GM12873 (cell line): ENCODE results near the gene OPHN1.

Experiments
- CTCF ChIP-seq: IDR thresholded peaks from 2 replicates; pipeline ENCODE4 v1.5.1; 2012; ENCODE audit warnings: low read depth, mild to moderate bottlenecking, moderate library complexity, low read length, control low read depth; ENCODE audit not compliant: insufficient read depth; ENCODE audit errors: missing control alignments

The OPHN1 gene

GRCh38 chrX:68413254-68413653, 20.0 kb downstream of the OPHN1 start:
- no peak for TF ChIP-seq CTCF

GRCh38 chrX:68411729-68412128, 21.6 kb downstream of the OPHN1 start:
- no peak for TF ChIP-seq CTCF

- TF ChIP-seq CTCF, result no peak
These were observed 24.1 kb downstream of the OPHN1 start for GRCh38 chrX:68409194-68409593.

GRCh38 chrX:68403522-68403921, 29.8 kb downstream of the OPHN1 start:
- TF ChIP-seq CTCF, result no peak

- TF ChIP-seq CTCF, result no peak
These were observed 30.3 kb downstream of the OPHN1 start for GRCh38 chrX:68403038-68403437.

- no peak for TF ChIP-seq CTCF
These were observed 31.2 kb downstream of the OPHN1 start for GRCh38 chrX:68402094-68402493.

- no peak for TF ChIP-seq CTCF
These were observed 35.0 kb downstream of the OPHN1 start for GRCh38 chrX:68398291-68398690.
